Measurements from ENCODE around the gene NCAM2.

The NCAM2 gene

DNA sequence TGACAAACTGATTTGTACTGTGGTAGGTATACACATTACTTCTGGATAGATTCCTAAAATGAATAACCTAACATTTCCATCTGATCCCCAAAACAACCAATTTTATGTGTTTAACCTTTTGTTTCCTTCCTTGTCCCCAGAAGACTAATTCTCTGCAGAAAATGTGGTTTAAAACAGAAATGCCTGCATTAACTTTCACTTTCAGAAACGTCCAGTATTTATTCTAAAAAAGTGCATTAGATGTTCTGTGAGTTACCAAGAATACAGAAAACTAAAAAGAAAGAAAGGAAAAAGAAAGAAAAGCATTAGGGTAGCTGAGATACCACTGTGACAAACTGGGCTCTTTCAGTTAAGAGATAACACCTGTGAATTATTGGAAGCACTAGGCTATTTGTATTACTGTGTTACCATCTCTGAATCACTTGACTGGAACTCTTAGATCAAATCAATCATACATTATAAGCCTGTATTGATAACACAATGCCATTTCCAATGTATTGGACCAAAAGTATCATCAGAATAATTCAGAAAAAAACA lies 177.7 kb downstream of the NCAM2 start:
- DNase-seq (ENCODE audit: low spot score): no peak

DNA sequence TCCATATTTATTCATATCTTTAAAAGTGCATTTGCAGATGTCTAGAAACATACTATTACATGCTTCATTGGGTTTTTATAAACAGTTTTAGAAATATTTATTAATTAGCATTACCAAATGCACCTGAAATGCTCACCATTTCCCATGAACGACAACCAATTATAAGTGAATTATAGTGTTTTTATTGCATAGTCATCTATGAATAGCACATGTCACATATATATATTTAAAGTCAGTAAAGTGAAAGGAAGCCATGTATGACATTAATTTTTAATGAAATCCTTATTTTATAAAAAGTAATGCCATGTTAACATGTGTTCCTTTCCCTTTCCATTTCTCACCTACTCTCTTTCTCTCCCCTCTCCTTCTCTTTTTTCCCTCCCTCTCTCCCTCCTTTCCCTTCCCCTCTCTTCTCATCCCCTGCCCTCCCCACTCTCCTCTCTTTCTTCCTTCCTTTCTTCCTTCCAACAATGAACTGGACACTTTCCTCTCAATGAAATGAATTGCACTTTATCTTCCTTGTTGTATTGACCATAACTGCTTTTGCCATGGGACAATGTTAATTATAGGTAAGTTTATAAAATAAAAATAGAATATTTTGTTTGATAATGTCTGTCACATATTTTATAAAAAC lies 179.3 kb downstream of the NCAM2 start:
- DNase-seq (ENCODE audit: low spot score): no peak

DNA sequence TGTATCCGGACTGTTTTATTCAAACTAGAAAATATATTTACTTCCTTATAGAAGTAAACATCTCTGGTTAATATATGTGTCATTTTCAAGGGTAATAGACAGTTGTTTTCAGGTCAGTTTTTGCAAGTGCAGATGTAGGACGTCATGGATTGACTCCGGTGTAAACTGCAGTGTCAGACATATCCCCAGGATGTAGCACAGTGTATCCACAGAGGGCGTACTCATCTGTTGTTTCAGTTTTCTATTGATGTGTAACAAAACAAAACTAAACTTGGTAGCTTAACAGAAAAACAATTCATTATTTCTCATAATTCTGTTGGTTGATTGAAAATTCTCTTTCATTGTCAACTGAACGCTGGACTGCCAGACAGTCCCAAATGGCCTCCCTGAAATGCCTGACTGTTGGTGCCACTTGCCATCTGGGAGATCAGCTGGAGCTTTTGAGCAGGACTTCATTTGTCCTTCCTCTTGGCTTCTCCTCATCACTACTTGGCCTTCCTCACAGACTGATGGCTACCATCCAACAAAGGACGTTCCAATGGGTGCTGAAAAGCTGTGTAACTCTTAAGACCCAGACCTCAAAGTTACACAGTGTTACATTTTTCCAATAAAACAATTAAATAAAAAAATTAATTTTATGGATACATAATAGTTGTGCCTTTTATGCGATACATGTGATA lies 181.6 kb downstream of the NCAM2 start:
- no peak for DNase-seq (ENCODE audit: low spot score)

DNA sequence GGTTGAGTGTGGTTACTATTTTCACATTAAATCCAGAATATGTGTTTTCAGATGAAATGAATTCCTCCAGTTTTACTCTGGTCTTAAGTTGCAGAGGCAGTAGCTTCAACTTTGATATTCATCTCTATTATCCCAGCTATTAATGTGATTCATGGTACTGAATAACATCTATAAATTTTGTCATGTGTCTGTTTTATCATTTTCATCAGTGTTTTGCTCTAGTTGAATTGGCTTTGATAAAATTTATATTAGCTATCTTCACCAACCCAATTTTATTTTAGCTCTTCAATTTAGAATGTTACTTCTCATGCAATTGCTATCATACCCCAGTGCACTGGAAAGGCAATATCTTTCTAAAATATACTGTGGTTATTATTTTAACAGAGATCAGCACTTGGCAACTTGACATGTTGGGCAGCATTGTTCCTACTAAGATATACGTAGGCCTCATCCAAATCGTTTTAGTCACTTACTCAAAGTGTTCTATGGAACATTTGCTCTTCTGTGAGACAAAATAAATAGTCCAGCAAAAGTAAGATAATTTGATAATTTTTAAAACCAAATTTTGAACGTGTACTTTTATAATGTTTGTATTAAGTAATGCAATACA lies 184.3 kb downstream of the NCAM2 start:
- DNase-seq (ENCODE audit: low spot score): no peak

DNA sequence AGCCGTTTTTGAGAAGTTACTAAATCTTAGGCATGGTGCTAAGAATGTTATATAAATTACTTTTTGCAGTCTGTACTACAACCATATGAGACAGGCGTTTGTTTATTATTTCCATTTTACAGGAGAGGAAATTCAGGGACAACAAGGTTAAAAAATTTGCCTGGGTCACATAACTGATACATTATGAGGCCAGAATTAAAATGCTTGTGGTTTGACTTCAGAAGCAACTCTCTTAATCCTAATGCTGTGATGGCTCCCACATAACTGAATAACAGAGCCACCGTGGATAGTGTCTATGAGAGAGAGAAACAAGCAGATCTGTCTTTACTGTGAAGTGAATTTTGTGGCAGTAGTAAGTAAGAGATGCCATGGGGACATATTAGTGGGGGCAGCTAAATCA lies 184.9 kb downstream of the NCAM2 start:
- DNase-seq (ENCODE audit: low spot score): no peak

DNA sequence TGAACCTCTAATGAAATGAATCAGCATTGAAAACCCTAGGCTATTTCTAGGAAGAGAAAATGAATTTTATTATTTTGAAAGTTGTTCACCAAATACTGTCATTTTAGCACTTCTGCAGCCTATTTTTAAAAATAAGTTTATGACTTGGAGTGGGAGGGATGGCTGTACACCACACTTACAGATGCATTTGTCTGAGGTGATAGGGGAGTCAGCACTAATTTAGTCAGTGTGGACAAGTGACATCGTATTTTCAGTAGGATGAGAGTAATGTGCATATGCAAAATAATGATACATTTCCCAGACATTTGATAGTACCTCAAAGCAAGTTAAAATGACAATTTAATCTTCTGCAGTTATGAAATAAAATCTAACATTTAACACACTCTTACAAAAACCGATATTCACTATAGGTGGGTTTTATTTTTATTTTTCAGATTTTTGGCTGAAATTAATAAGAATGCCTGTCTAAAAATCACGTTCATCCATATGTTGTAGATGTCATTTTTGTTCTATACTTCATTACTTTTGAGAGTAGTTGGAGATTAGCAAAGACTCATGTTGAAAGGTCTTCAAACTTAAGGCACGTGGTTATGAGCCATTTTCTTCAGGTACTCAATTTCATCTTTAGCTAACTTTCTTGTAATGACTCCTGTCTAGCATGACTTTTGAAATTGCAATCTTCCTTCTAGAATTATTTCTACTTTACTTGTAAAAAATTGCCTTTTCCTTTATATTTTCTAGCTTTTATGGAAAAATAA lies 186.7 kb downstream of the NCAM2 start:
- DNase-seq (ENCODE audit: low spot score): no peak

DNA sequence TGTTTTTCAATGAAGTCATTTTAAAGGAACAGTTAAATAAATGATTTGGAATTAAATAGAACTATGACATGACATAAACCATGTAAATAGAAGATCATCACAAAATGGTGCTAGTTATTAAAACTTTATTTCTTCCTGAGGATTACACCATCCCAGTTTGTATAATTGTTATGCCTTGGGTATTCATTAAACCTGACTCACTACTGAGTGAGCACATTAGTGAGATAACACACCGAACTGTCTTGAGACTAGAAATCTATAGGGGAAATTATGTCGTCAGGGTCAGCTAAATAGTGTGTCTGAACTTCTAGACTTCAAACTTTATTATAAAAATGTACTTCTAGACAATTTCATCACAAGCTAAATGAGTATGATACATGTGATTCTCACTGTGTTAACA lies 189.4 kb downstream of the NCAM2 start:
- DNase-seq (ENCODE audit: low spot score): no peak

DNA sequence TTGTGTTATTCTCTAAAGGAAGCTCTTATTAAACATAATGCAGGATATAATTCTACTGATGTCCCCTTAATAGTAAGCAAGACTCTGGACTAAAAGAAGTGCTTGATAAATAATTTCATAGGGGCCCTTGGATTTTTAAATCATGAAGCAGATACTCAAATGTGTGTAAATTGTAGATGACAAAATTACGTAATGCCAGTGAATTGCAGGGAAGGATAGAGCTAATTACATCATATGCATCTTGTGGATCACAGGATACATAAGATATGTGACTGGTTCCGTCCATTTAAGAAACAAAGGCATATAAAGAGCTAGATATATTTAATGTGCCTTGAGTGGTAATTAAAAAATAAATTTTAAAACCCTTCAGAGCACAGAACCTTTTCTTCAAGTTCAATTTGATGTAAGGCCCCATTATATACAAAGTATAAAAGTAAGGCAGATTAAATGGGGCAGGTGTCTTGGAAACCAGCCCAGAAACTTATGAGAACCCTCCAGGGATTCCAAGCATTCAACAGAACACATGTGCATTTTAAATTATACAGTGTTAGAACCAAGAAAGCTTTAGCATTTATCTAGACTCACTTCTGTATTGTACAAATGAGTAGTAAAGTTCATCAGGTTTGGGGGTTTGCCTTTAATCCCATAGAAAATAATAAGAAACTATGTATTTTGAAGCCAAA lies 190.4 kb downstream of the NCAM2 start:
- DNase-seq (ENCODE audit: low spot score): no peak

DNA sequence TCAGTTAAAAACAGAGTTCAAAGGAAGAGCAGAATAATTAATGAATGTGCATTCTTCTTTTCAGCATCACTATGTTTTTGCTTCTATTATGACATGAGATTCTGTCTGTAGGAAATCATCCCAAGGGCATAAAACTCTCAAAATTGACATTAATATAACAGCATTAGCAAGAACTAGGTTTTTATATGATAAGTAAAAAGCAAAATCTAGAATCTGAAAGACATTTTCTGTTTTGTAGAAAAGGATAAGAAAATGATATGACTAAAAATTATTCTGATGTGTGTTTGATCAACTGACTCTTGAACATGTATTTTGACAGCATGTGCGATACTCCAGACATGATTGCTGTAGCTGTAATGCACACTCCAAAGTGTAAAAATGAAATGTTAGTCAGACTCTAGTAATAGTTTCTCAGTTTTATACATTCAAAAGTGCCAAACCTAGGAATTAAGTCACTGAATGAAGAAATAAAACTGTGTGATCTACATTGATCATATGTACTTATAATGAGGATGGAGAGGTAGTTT lies 197.3 kb downstream of the NCAM2 start:
- no peak for DNase-seq (ENCODE audit: low spot score)

DNA sequence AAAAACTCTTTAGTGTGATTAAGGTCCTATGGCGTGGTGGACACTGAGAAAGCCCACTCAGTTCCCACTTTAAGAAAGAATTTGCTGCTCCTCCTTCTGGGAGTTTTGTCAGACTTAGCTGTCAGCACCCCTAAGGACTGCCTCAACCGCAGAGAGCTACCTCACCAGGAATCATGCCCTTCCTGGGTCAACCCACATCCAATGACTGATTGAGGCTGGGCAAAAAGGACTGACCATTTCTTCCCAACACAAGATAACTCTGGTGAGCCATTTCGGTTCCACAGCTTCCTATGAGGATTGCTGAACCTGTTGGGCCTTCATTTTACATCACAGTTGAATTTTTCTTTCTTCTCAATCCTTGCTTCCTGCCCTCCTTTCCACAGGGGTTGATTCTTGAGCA lies 197.9 kb downstream of the NCAM2 start:
- DNase-seq (ENCODE audit: low spot score): no peak

DNA sequence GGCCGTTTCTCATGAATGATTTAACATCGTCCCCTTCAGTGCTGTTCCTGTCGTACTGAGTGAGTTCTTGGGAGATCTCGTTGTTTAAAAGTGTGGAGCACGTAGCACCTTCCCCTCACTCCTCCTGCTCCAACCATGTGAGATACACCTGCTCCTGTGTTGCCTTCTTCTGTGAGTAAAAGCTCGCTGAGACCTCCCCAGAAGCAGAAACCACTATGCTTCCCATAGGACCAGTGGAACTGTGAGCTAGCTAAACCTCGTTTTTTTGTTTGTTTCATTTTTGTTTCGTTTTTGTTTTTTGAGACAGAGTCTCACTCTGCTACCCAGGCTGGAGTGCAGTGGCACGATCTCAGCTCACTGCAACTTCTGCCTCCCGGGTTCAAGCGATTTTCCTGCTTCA lies 198.6 kb downstream of the NCAM2 start:
- DNase-seq (ENCODE audit: low spot score): no peak

DNA sequence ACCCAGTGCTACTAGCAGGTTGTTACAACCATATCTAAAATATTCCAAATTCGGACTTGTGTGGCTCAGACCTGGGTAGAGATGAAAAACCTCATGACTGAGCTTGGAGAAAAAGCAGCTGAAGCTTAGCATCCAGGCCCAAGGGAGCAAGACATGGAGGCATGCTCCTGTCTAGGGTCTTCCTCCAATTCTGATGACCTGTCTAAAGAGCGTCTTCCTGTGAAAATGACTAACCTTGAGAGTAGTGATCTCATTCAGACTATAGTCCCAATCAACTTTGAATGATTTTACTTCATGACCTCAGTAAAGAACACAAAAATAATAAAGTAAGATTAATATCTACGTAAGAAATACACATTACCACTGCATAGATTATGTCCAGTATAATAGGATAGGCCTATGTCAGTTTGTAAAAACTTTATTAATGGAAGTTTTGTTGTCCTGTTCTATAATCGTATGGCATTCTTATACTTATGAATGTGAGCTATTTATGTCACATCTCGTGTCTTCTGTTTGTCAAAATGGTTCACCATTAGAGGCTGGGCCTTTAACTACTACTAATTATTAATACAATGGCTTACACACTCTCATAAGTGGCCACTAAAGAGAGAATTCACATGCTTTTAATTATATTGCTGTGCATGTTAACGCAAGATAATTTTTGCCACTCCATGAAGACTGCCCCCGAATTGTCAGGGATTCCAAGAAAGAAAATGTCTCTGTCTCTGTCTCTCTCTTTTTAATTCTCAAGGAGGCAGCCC lies 201.3 kb downstream of the NCAM2 start:
- no peak for DNase-seq (ENCODE audit: low spot score)

DNA sequence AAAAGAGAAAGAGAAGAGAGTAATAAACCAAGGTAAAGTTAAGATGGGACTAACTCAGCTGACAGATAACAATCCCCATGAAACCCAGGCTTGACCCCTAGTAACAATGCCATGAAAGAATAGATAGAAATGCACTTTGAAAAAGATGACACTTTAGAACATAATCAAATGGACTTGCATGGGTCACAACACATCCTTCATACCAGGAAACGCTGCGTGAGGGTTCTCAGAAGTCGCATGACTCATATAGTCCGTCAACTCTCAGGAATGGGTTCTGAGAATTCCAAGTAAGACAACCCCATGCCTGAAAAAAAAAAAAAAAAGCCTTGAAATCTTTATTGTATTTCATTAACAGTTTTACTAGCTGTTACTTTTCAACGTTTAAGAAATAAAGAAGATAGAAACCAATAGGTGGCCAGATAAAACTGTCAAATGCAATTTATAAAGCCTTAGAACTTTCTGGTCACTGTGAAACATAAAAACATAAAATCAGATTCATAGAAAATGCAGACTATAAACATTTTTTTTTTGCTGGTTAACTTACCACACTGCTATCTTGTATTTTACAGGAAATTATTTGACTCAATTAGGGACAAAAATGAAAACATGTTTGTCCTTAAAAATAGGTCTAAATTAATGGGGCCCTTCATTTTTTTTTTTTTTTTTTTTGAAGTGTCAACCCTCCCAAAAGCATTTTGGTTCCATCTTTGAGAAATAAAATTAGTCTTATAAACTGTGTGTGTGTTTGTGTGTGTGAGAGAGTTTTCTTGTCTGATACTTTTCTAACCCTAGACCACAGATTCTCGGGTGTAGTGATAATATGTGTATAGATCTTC lies 202.1 kb downstream of the NCAM2 start:
- peak; percentile 12 for DNase-seq (ENCODE audit: low spot score)

DNA sequence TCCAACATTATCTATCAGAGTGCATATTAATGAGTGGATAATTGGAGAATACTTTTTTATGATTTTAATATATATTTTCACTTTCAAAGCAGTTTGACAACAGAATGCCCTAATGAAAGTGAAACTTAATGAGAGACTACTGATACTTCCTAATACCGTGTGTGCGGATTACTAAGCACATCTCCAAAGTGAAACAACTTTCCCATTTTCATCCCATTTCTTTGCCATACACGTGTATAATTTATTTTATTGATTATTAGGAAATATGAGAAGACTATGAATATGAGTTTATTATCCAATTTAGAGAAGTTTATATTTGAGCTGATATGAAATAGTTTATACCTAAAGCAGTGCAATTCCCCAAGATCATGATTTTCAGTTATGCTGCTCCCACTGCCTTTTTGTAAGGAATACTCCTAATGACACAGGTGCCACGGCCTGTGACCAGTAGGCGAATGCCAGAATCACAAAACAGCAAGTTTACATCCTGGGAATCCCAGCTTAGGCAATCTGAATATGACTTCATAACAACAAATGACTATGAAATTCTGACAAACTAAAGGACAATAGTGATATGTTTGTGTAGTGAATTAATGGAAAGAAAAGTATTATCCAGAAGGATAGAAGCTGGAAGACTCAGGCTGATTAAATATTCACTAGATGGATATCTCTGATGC lies 202.9 kb downstream of the NCAM2 start:
- no peak for DNase-seq (ENCODE audit: low spot score)

DNA sequence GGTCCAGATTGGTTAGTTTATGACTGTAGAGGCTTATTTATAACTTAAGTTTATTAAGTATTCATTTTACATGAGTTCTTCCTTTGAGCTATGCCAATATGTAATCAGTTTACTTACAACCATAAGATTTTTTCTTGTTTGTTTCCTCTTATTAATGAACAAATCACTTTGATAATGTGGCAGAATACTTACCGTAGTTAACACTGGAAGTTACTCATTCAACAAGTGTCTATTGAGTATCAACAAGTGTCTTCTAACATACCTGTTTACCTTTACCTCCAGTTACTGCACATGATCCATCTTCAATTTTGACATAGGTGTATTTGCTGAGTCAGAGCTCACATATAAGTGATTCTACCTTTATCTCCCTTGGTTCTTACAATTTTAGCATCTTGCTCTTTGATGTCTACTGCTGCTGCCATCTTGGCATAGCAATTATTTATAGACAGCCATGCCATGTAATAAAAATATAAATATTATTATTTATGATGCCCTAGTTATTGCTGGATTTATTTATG lies 205.7 kb downstream of the NCAM2 start:
- DNase-seq (ENCODE audit: low spot score): no peak

DNA sequence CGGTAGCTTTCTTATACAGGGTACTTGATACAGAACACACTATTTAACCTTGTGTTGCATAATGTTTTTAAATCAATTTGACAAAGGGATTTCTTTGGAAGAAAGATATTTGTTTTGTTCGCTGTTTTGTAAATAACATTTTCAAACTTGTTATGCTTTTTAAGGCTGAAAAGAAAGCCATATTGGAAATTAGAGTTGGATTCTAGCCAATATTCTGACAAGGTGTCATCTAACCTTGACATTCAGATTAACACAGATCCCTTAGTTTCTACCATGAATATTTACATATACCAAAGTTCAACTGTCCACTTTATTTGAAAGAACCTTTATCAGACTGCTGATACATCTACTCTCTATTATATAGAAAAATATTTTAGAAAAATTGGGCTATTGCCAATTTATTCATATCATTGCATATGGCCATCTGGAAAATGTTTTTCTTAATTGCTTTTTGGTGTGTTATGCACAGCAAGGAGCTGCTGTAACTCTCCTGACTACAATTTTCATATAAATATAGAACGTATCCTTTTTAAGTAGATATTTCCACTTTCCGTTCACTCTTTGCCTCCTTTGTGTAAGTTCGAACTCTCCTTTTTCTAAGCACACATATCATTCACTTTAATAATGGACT lies 206.3 kb downstream of the NCAM2 start:
- DNase-seq (ENCODE audit: low spot score): no peak

DNA sequence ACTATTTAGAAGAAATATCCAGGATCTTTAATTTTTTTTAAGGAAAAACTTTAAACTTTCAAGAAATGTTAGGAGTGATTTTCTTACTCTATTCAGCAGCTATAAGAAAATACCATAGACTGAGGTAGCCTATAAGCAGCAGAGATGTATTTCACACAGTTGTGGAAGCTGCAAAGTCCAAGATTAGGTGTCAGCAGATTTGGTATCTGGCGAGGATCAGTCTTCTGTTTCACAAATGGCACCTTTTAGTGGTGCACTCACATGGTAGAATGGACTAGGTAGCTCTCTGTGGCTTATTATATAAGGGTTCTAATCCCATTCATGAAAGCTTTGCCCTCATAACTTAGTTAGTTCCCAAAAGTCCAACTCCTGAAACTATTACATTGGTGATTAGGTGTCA lies 207.4 kb downstream of the NCAM2 start:
- no peak for DNase-seq (ENCODE audit: low spot score)

DNA sequence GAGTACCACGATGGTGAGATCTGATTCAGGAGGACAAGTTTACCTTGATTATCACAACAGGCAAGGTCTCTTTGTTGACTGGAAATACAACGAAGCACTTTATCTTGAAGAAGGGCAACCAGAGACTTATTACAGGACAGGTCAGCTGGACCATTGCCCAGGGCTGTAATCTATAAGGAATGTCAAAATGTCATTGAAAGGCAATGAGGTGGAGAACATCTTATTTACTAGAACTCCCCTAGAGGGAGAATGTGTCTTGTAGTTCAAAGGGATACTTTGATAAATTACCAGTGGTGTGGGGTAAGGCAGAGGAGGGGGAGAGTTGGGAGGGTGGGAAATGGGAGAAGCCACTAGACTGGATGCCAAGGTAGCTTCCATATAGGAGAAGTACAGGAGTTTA lies 212.3 kb downstream of the NCAM2 start:
- no peak for DNase-seq (ENCODE audit: low spot score)

DNA sequence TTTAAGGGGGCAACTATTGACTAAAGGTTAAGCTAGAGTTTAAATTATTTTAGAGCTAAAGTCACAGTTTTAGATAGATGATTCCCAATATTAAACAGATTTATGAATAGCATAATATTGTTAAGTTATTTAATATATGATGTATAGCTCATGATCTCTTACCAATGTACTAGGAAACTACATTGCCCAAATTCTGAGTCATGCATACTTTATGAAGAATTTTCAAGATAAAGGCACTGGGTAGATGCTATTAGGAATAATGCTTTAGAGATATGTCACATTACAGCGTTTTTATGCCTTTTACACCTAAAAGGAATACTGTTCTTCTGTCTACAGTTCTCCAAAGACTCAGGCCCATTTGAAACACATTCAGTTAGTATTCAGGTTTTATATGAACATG lies 215.1 kb downstream of the NCAM2 start:
- no peak for DNase-seq (ENCODE audit: low spot score)

Measured in CD4-positive, alpha-beta T cell treated with Interleukin-2 at 100 ng/mL for 4 hours (primary cell).